ENCODE results near the gene HDLBP.

Gene HDLBP, protein sequence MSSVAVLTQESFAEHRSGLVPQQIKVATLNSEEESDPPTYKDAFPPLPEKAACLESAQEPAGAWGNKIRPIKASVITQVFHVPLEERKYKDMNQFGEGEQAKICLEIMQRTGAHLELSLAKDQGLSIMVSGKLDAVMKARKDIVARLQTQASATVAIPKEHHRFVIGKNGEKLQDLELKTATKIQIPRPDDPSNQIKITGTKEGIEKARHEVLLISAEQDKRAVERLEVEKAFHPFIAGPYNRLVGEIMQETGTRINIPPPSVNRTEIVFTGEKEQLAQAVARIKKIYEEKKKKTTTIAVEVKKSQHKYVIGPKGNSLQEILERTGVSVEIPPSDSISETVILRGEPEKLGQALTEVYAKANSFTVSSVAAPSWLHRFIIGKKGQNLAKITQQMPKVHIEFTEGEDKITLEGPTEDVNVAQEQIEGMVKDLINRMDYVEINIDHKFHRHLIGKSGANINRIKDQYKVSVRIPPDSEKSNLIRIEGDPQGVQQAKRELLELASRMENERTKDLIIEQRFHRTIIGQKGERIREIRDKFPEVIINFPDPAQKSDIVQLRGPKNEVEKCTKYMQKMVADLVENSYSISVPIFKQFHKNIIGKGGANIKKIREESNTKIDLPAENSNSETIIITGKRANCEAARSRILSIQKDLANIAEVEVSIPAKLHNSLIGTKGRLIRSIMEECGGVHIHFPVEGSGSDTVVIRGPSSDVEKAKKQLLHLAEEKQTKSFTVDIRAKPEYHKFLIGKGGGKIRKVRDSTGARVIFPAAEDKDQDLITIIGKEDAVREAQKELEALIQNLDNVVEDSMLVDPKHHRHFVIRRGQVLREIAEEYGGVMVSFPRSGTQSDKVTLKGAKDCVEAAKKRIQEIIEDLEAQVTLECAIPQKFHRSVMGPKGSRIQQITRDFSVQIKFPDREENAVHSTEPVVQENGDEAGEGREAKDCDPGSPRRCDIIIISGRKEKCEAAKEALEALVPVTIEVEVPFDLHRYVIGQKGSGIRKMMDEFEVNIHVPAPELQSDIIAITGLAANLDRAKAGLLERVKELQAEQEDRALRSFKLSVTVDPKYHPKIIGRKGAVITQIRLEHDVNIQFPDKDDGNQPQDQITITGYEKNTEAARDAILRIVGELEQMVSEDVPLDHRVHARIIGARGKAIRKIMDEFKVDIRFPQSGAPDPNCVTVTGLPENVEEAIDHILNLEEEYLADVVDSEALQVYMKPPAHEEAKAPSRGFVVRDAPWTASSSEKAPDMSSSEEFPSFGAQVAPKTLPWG (N-terminal part only)

DNA sequence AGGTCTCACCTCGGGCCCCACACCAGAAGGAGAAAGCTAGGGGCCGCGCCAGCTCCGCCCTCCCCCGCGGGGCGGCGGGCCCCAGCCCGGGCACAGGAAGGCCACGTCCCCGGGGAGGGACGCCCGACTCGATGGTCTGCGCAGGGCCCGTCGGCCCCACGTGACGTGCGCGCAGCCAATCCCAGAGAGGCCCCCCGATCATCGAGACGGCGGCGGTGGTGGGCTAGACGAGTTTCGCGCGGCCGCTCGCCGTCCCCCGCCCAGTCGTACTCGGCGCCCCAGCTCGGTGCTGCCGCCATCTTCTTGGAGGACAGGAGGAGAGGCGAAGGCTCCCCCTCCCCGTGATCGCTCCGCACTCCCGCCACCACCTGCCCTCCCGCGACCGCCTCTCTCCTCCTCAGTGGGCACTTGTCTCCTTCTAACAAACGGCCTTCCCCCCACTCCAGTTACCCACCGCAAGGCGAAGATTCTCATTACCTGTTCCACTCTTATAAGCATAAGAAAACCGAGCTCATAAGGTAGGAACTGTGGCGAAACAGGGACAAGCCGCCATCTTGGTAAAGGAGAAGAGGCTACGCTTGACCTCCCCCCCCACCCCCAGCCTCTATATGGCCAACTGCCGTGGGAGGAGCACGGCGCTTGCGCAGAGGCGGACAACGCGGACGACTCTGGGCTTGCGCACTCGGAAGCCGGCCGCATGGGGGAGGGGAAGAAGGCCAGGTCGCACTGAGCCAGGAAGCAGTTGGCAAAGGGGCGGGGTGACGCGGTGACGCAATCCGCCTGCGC, at the start of gene HDLBP:
TSS of gene HDLBP (minus strand) at position 580 of the 786 bp plus-strand sequence. CDS start 48,803 bp downstream, outside the sequence.
- DNase-seq = peak; percentile 100

GRCh38 chr2:241364781-241365180, 49.3 kb upstream of the HDLBP start:
- no peak for DNase-seq

GRCh38 chr2:241363426-241363825, 48.0 kb upstream of the HDLBP start:
- peak; percentile 22 for DNase-seq

GRCh38 chr2:241359481-241360045, 44.1 kb upstream of the HDLBP start:
- DNase-seq = no peak

DNA sequence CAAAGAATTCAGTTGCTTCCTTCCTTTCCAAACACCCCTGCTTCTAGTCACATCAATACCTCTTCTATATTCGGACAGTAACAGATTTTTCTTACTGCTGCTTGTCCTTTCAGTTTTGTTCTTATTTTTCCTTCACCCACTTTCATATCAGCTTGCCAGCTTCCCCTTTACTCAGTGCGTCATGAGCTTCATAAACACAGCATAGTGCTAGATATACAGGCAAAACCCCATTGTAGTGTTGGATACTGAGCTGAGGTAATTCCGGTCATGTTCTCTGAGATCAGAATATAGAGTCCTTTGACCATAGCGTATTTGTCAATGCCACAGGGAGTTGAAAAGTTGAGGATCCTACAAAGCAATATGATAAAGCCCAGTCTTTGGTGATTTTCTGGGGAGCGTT, 43.0 kb upstream of the HDLBP start:
- DNase-seq = peak; percentile 93

GRCh38 chr2:241357531-241357930, 42.1 kb upstream of the HDLBP start:
- DNase-seq = no peak

DNA sequence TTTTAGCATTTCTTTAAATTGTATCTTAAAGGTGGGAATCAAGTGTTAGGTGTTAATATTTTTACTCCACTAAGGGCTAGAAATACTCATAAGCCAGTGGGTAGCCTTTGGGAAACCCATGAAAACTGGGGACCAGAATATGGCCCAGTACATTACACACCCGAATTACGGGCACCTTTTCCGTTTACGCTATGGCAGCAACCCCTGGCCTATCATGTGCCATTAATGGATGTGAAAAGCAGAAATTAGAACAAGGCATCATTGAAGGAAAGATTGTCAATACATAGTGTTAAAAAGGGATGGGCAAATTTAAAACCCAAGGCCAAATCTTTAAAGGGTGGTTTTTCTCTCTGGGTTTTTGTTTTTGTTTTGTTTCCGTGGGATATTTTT, 41.4 kb upstream of the HDLBP start:
- peak; percentile 19 for DNase-seq

DNA sequence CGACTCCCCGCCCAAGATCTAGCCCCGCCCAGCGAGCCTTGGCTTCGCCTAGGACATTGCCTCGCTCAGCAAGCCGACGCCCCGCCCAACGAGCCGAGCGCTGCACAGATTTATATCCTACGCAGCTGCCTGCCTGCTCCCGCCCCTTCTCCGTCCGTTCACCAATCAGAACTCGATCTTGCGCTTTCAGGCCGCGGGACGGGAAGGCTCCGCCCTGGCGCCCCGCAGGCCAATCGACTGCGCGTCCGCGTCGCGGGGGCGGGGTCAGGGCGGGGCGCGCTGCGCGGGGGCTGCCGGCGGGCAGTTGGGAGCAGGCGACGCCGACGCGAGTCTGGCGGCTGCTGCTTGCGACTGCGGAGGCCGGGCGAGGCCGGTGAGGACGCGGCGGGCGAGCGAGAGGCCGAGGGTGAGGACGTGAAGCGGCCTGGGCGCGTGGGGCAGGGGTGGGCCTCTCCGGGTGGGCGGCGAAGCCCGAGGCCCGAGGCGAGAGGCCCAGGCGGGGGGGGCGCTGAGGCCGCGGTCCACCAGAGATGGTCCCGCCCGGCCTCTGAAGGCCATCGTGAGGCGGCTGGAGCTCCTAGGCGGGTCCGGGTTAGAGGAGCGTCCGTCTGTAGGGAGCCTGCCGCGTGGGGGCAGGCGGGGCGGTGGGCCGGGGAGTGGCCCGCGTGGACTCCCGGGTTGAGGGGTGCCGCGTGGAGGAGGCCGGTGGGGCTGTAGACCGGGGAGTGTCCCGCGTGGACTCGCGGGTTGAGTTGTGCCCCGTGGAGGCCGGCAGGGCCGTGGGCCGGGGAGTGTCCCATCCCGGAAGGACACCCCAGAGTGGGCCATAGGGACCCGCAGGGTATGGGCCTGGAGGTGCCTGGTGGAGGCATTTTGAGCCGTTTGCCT, 40.8 kb upstream of the HDLBP start, which contains the start of gene FARP2:
TSS of gene FARP2 (plus strand) at position 303 of the 888 bp plus-strand sequence. CDS start 16,823 bp downstream, outside the sequence.
- peak; percentile 99 for DNase-seq

DNA sequence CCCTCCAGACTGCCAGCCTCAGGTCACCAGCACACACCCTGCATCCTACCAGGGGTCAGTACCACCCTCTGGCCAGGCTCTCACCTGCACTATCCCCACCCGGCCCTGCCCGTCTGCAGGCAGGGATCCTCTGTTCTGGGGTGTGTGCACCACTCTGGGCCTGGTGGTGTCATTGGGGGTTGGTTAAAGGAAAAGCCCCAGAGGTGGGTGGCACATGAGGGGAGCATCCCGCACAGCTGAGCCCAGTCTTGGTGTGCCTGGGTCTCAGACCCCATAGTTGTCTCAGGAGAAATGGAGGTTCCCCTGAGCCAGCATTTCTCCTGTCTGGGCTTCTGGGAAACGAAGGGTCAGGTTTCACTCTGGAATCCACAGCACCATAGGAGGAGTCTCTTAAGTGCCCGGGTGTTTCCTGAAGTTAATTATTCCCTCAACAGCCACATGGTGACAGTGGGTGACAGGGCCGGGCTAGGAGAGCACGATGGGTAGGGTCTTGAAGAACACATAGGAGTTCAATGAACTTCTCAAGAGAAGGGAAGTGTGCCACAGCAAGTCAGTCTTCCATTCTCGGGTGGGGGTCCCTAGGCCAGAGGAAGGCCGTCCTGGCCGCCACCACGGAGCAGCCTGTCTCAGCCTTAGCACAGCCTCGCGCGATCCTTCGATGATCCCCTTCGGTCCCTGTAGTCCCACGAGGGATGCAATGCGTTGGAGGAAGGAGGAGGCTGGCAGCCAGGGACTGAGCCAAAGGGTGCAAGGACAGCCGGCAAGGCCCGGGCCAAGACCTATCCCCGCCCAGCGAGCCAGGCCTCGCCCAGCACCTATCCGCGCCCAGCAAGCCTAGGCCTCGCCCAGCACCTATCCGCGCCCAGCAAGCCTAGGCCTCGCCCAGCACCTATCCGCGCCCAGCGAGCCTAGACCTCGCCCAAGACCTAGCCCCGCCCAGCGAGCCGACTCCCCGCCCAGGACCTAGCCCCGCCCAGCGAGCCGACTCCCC, 39.5 kb upstream of the HDLBP start:
- peak; percentile 58 for DNase-seq

- no peak for DNase-seq
Observed at GRCh38 chr2:241352227-241352626, 36.8 kb upstream of the HDLBP start.

GRCh38 chr2:241351640-241352031, 36.2 kb upstream of the HDLBP start:
- no peak for DNase-seq

- no peak for DNase-seq
Observed at GRCh38 chr2:241350878-241351639, 35.6 kb upstream of the HDLBP start.

DNA sequence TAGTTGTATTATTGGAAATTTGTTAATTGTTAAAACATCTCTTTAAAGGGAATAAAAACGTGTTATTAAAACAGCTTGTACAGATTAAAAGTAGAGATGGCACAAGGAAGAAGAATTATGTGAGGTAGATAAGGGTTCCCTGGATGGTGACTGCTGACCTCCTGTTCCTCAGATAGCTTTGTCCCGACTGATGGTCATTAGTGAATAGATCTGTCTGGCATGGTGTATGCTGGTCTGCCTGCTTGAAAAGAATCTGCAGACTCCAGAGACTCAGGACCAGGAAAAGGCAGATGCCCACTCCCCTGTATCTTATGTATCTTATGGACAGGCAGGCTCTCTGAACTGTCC, 35.0 kb upstream of the HDLBP start:
- no peak for DNase-seq

DNA sequence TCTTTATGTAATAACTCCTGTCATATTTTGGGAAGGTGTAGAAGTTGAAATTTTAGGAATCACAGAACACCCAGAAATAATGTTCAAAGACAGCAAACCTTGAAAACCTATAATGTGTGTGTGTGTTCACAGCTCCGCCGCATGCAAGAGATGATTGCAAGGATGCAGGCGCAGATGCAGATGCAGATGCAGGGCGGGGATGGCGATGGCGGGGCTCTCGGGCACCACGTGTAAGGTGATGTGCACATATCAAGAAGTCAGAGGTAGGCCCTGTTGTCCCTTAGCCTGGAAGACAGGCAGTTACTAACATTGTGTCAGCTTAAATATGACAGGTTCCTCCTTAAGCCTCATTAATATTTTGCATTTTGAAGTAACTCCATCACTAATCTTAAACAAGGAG, 34.5 kb upstream of the HDLBP start:
- no peak for DNase-seq

DNA sequence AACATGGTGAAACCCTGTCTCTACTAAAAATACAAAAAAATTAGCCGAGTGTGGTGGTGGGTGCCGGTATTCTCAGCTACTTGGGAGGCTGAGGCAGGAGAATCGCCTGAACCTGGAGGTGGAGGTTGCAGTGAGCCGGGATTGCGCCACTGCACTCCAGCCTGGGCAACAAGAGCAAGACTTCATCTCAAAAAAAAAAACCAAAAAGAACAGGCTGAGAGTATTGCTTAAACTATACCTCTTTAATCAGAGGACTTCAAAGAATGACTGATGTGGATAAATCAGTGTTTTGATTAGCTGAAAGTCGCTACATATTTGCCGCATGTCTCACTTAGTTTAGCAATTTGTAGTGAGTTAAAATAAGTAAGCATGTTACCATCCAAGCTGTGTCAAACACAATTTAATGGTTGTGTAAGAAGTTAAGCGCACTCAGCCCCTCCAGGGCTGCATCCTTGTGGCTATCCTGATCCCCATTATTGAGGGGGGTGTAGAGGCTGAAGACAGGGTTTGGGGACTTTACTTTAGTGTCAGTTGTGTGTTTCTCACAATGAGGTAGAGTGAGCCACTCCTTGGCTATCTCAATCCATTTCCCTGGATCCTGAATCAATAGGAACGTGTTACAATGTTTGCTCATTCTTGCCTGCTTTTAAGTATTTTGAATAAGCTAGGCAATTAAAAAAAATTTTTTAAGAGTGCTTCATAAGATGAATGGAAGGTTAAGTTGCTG, 29.6 kb upstream of the HDLBP start:
- DNase-seq = no peak

GRCh38 chr2:241340631-241341163, 25.2 kb upstream of the HDLBP start:
- no peak for DNase-seq

DNA sequence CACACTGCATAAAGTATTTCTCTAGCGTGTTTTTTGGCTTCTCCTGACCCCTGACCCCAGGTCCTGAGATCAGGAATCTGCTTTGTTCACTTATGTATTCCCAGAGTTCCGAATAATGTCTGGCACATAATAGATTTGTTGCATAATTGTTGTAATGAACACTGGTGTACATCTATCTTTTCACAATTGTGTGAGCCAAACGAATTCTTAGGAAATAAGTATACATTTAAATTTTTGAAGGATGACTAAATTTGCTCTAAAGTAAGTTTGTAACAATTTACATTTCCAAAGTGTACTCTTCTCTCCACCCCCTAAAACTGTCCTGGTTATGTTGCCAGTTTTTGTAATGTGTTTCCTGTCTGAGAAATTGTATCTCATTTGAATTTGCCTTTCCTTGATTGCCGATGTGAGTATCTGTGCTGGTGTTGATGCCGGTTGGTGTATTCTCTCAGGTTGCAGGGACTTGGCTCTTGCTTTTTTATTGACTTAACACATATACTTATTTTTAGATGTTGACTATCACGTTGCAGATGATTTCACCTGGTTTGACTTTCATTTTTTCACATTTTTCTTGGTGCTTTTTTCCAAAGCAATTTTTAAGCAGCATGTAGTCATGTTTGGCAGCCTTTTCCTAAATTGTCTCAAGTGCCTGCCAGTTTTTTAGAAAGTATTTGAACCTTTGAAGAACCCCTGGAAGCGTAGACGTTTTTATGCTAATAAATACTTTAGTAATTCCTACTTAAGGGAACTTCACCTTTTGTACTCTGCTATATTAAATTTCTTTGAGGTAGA, 24.6 kb upstream of the HDLBP start:
- no peak for DNase-seq
